SK-N-SH (cell line): ENCODE measurements around the gene NRSN1.

Experiments used
- MXI1 ChIP-seq: IDR thresholded peaks from 2 replicates; pipeline ENCODE4 v1.6.1; 2012; ENCODE audit warnings: mild to moderate bottlenecking, low read depth, low read length, improper control_type of control experiment
- NRF1 ChIP-seq: IDR thresholded peaks from 2 replicates; pipeline ENCODE4 v1.6.1; 2012; ENCODE audit warnings: low read depth, mild to moderate bottlenecking, low read length
- TF ChIP-seq, protein P1 (sequence below): fragments of 200-600 bp; sonication (generic); IDR thresholded peaks from 2 replicates; pipeline ENCODE4 v1.6.1; 2017; ENCODE audit warnings: antibody characterized with exemption, mild to moderate bottlenecking, moderate library complexity

DNA sequence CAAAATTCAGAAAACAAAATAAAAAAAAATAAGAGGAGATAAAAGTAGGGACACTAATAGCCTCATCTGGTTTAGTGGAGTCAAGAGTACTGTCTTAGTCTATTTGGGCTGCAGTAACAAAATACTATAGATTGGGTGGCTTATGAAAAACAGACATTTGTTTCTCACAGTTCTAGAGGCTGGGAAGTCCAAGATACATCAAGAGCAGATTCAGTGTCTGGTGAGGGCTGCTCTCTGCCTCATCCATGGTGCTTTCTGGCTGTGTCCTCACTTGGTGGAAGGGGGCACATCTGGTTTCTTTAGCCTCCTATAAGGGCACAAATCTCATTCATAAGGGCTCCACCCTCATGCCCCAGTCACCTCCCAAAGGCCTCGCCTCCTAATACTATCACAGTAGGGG is 26.0 kb downstream of the NRSN1 start:
- no peak for TF ChIP-seq NRF1
- TF ChIP-seq, protein P1, sequence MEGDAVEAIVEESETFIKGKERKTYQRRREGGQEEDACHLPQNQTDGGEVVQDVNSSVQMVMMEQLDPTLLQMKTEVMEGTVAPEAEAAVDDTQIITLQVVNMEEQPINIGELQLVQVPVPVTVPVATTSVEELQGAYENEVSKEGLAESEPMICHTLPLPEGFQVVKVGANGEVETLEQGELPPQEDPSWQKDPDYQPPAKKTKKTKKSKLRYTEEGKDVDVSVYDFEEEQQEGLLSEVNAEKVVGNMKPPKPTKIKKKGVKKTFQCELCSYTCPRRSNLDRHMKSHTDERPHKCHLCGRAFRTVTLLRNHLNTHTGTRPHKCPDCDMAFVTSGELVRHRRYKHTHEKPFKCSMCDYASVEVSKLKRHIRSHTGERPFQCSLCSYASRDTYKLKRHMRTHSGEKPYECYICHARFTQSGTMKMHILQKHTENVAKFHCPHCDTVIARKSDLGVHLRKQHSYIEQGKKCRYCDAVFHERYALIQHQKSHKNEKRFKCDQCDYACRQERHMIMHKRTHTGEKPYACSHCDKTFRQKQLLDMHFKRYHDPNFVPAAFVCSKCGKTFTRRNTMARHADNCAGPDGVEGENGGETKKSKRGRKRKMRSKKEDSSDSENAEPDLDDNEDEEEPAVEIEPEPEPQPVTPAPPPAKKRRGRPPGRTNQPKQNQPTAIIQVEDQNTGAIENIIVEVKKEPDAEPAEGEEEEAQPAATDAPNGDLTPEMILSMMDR: no peak
- no peak for TF ChIP-seq MXI1
